ENCODE results near the gene GPR61. TPM values are rescaled to one million over a fixed set of nuclear protein-coding genes. Genes with fewer than 3 reads are reported as not detected.
A peak's percentile ranks its signal among the peaks of the same experiment; 100 is the strongest.

The GPR61 gene
- total RNA-seq, 1 experiment from 2014 or later = 0.07 TPM

DNA sequence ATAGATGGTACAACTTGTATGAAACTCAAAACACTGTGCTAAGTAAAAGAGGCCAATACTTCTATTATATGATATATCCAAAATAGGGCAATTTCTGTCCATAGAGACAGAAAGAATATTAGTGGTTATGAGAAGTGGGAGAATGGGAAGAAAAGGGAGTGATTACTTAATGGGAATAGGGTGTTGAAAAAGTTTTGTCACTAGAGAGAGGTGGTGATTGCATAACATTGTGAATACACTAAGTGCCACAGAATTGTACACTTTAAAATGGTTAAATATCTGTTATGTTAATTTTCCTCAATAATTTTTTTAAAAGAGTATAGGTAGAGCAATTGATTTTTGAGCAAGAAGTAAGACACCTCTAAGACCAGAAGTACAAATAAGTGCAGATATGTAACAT, 50.0 kb downstream of the GPR61 start:
- ATAC-seq = no peak
- Histone ChIP-seq H3K4me3 (ENCODE audit: low read length) (no peak overlapping the region), H3F3A (ENCODE audit: low read length, unreplicated experiment) (no peaks in the 10 kb centered on the region), H4K20me1 (ENCODE audit: low read length) (no peaks in the 10 kb centered on the region), H3K4me1 (ENCODE audit: insufficient read depth, low read length) (no peaks in the 10 kb centered on the region), H3K27me3 (ENCODE audit: low read length) (no peaks in the 10 kb centered on the region), H3K79me2 (ENCODE audit: low read length) (no peaks in the 10 kb centered on the region), H3K27ac (ENCODE audit: low read length) (no peak overlapping the region), H3K36me3 (ENCODE audit: low read depth, low read length) (peaks cover 46% of the 10 kb centered on the region), H3K9me3 (ENCODE audit: low read length) (no peaks in the 10 kb centered on the region), H3K4me2 (ENCODE audit: low read length) (no peak overlapping the region), H3K9ac (ENCODE audit: low read length) (no peak overlapping the region), H2AFZ (ENCODE audit: low read length) (no peak overlapping the region), H3K9me2 (replicated peaks; ENCODE audit: low read length) (no peaks in the 10 kb centered on the region)
- ChIA-PET CTCF (no interaction called here), POLR2A (ENCODE audit: unreplicated experiment) (no interaction called here)
- TF ChIP-seq EZH2phosphoT487 (IDR thresholded peaks at IDR 0.05; ENCODE audit: borderline replicate concordance, low read length) (no peak), EZH2 (IDR thresholded peaks at IDR 0.05; ENCODE audit: low read length, unreplicated experiment) (no peak)
- TF ChIP-seq, protein P1, sequence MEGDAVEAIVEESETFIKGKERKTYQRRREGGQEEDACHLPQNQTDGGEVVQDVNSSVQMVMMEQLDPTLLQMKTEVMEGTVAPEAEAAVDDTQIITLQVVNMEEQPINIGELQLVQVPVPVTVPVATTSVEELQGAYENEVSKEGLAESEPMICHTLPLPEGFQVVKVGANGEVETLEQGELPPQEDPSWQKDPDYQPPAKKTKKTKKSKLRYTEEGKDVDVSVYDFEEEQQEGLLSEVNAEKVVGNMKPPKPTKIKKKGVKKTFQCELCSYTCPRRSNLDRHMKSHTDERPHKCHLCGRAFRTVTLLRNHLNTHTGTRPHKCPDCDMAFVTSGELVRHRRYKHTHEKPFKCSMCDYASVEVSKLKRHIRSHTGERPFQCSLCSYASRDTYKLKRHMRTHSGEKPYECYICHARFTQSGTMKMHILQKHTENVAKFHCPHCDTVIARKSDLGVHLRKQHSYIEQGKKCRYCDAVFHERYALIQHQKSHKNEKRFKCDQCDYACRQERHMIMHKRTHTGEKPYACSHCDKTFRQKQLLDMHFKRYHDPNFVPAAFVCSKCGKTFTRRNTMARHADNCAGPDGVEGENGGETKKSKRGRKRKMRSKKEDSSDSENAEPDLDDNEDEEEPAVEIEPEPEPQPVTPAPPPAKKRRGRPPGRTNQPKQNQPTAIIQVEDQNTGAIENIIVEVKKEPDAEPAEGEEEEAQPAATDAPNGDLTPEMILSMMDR (conservative IDR thresholded peaks at IDR 0.05; ENCODE audit: low read depth, low read length) = no peak
- no peak for DNase-seq
- no TSS peak for BruUV-seq (replicated peaks)
- intact Hi-C loops (cut with micrococcal nuclease) = no loop called here

DNA sequence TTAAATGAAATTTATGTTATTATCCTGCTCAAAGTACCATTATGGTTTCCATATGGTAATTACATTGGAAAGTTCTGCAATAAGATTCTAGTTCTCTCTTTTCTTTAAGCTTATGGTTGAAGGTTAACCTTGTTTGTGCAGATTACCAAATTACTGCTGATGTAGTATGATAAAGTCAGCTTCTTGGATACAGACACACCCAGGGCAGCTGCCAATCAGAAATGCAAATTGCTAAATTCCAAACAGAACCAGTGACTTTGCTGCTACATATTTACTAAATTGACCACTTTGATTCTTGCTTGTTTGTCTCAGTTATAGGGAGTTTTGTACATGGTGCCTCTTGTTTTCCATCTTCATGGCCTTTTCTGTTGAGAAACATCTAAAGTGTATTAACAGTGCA, 53.2 kb downstream of the GPR61 start:
- H3K4me2 ChIP-seq (ENCODE audit: low read length) = no peak overlapping the region
- CTCF ChIA-PET = no interaction called here
- no peaks in the 10 kb centered on the region for H4K20me1 ChIP-seq (ENCODE audit: low read length)
- POLR2A ChIA-PET (ENCODE audit: unreplicated experiment) = no interaction called here
- BruUV-seq (replicated peaks) = TSS peak; percentile 18
- no peak for DNase-seq
- no peak overlapping the region for H2AFZ ChIP-seq (ENCODE audit: low read length)
- no peaks in the 10 kb centered on the region for H3K79me2 ChIP-seq (ENCODE audit: low read length)
- H3K9me2 ChIP-seq (replicated peaks; ENCODE audit: low read length) = no peaks in the 10 kb centered on the region
- peaks cover 5% of the 10 kb centered on the region; the same call in 1 of the 2 replicates for H3K4me1 ChIP-seq (ENCODE audit: insufficient read depth, low read length)
- no peaks in the 10 kb centered on the region for H3K27me3 ChIP-seq (ENCODE audit: low read length)
- H3K9ac ChIP-seq (ENCODE audit: low read length) = no peak overlapping the region
- no peak for ATAC-seq
- no peak for TF ChIP-seq EZH2phosphoT487 (IDR thresholded peaks at IDR 0.05; ENCODE audit: borderline replicate concordance, low read length)
- no peak for TF ChIP-seq EZH2 (IDR thresholded peaks at IDR 0.05; ENCODE audit: low read length, unreplicated experiment)
- TF ChIP-seq, protein P1 (conservative IDR thresholded peaks at IDR 0.05; ENCODE audit: low read depth, low read length) = no peak
- intact Hi-C loops (cut with micrococcal nuclease) = no loop called here
- no peaks in the 10 kb centered on the region for H3K9me3 ChIP-seq (ENCODE audit: low read length)
- H3F3A ChIP-seq (ENCODE audit: low read length, unreplicated experiment) = no peaks in the 10 kb centered on the region
- no peak overlapping the region for H3K27ac ChIP-seq (ENCODE audit: low read length)
- peaks cover 25% of the 10 kb centered on the region; the same call in 1 of the 2 replicates for H3K36me3 ChIP-seq (ENCODE audit: low read depth, low read length)
- no peak overlapping the region for H3K4me3 ChIP-seq (ENCODE audit: low read length)

- intact Hi-C loops (cut with micrococcal nuclease) = no loop called here
- no peaks in the 10 kb centered on the region for H3F3A ChIP-seq (ENCODE audit: low read length, unreplicated experiment)
- peaks cover 5% of the 10 kb centered on the region; the same call in 1 of the 2 replicates for H3K4me1 ChIP-seq (ENCODE audit: insufficient read depth, low read length)
- no peak overlapping the region for H3K4me3 ChIP-seq (ENCODE audit: low read length)
- ATAC-seq (no peak), DNase-seq (no peak)
- H3K79me2 ChIP-seq (ENCODE audit: low read length) = no peaks in the 10 kb centered on the region
- ChIA-PET POLR2A (ENCODE audit: unreplicated experiment) (no interaction called here), CTCF (no interaction called here)
- BruUV-seq (replicated peaks) = no TSS peak
- no peak overlapping the region for H3K4me2 ChIP-seq (ENCODE audit: low read length)
- H3K9ac ChIP-seq (ENCODE audit: low read length) = no peak overlapping the region
- H2AFZ ChIP-seq (ENCODE audit: low read length) = no peak overlapping the region
- no peaks in the 10 kb centered on the region for H3K9me2 ChIP-seq (replicated peaks; ENCODE audit: low read length)
- peaks cover 13% of the 10 kb centered on the region; the same call in 1 of the 2 replicates for H3K36me3 ChIP-seq (ENCODE audit: low read depth, low read length)
- H3K27me3 ChIP-seq (ENCODE audit: low read length) = no peaks in the 10 kb centered on the region
- no peaks in the 10 kb centered on the region for H3K9me3 ChIP-seq (ENCODE audit: low read length)
- H4K20me1 ChIP-seq (ENCODE audit: low read length) = no peaks in the 10 kb centered on the region
- no peak overlapping the region for H3K27ac ChIP-seq (ENCODE audit: low read length)
- no peak for TF ChIP-seq EZH2 (IDR thresholded peaks at IDR 0.05; ENCODE audit: low read length, unreplicated experiment)
- TF ChIP-seq, protein P1 (conservative IDR thresholded peaks at IDR 0.05; ENCODE audit: low read depth, low read length) = no peak
- no peak for TF ChIP-seq EZH2phosphoT487 (IDR thresholded peaks at IDR 0.05; ENCODE audit: borderline replicate concordance, low read length)
Observed at GRCh38 chr1:109595531-109595930, 55.9 kb downstream of the GPR61 start.

Other genes starting within 250 kb of the GPR61 start
- not detected in 2 replicates for gene MYBPHL, start 232.9 kb upstream of the GPR61 start, total RNA-seq (2014; rRNA removed)
- gene SORT1, start 142.0 kb upstream of the GPR61 start, total RNA-seq (2014; rRNA removed) = 9.2 and 14.3 TPM in 2 replicates
- gene PSMA5, start 113.4 kb upstream of the GPR61 start, total RNA-seq (2014; rRNA removed) = 84.1 and 86.9 TPM in 2 replicates
- not detected in 2 replicates for gene SYPL2, start 73.3 kb upstream of the GPR61 start, total RNA-seq (2014; rRNA removed)
- gene ATXN7L2, start 56.0 kb upstream of the GPR61 start, total RNA-seq (2014; rRNA removed) = 9.2 and 9.4 TPM in 2 replicates
- 2.7 and 4.2 TPM in 2 replicates for gene CYB561D1, start 45.8 kb upstream of the GPR61 start, total RNA-seq (2014; rRNA removed)
- 2.7 and 2.8 TPM in 2 replicates for gene AMIGO1, start 30.1 kb upstream of the GPR61 start, total RNA-seq (2014; rRNA removed)
- 6.7 and 6.8 TPM in 2 replicates for gene GNAI3, start 8.7 kb downstream of the GPR61 start, total RNA-seq (2014; rRNA removed)
- gene GNAT2, start 79.7 kb downstream of the GPR61 start, total RNA-seq (2014; rRNA removed) = 0.29 and 0.69 TPM in 2 replicates
- 75.3 and 128 TPM in 2 replicates for gene AMPD2, start 80.0 kb downstream of the GPR61 start, total RNA-seq (2014; rRNA removed)
- gene GSTM4, start 116.2 kb downstream of the GPR61 start, total RNA-seq (2014; rRNA removed) = 24.0 and 25.9 TPM in 2 replicates
- 29.0 and 38.6 TPM in 2 replicates for gene GSTM2, start 128.2 kb downstream of the GPR61 start, total RNA-seq (2014; rRNA removed)
- gene GSTM1, start 147.9 kb downstream of the GPR61 start, total RNA-seq (2014; rRNA removed) = not detected in 2 replicates
- not detected in 2 replicates for gene GSTM5, start 172.4 kb downstream of the GPR61 start, total RNA-seq (2014; rRNA removed)
- gene GSTM3, start 201.2 kb downstream of the GPR61 start, total RNA-seq (2014; rRNA removed) = 76.6 and 80.9 TPM in 2 replicates
- not detected in 2 replicates for gene EPS8L3, start 224.1 kb downstream of the GPR61 start, total RNA-seq (2014; rRNA removed)

All from PC-3 (cell line).